GM18909 (cell line): ENCODE measurements around the gene S100PBP.

Experiments
- ATAC-seq: cut with Tn5 transposase; IDR thresholded peaks from one replicate; pipeline ENCODE4 v1.9.1; 2021; ENCODE audit warnings: mild to moderate bottlenecking; ENCODE audit not compliant: unreplicated experiment, poor library complexity

The S100PBP gene

GRCh38 chr1:32868085-32868484 lies 50.6 kb downstream of the S100PBP start:
- ATAC-seq = no peak

- ATAC-seq = no peak
Observed at GRCh38 chr1:32868806-32869455, 51.5 kb downstream of the S100PBP start.

- no peak for ATAC-seq
Observed at GRCh38 chr1:32869923-32870614, 52.6 kb downstream of the S100PBP start.

- ATAC-seq = no peak
Observed at GRCh38 chr1:32870615-32871363, 53.3 kb downstream of the S100PBP start, which contains the start of gene FNDC5. Gene FNDC5 (minus strand): TSS chr1:32870912.

GRCh38 chr1:32871364-32872191 lies 54.1 kb downstream of the S100PBP start:
- ATAC-seq = no peak

DNA sequence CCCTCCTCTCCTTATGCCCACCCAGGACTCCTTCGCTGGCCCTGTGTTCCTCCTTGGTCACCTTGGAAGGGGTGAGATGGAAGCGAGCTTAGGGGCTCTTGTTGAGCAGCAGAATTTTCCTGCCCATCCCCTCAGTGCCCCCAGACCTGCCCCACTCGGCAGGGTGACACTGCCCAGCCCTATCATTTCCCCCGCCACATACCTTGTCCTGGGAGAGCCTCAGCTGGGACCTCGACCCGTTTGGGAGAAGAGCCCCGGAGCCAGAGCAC lies 54.7 kb downstream of the S100PBP start:
- ATAC-seq = no peak

DNA sequence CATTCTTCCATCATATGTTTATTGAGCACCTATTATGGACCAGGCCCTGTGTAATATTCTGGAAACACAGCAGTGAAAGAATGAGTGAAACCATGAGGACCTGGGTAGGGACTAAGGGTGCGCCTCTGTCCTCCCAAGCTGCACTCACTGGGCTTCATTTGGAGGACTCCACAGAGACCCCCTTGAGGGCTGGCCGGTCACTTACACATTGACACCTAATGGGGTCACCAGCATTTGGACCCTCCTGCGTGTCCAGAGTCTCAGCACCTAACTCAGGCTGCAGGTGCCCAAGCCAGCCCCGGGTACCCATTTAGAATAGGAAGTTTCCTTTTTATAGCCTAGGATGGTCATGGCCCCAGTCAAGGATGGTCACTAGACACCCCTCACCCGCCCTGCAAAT lies 56.0 kb downstream of the S100PBP start:
- no peak for ATAC-seq

DNA sequence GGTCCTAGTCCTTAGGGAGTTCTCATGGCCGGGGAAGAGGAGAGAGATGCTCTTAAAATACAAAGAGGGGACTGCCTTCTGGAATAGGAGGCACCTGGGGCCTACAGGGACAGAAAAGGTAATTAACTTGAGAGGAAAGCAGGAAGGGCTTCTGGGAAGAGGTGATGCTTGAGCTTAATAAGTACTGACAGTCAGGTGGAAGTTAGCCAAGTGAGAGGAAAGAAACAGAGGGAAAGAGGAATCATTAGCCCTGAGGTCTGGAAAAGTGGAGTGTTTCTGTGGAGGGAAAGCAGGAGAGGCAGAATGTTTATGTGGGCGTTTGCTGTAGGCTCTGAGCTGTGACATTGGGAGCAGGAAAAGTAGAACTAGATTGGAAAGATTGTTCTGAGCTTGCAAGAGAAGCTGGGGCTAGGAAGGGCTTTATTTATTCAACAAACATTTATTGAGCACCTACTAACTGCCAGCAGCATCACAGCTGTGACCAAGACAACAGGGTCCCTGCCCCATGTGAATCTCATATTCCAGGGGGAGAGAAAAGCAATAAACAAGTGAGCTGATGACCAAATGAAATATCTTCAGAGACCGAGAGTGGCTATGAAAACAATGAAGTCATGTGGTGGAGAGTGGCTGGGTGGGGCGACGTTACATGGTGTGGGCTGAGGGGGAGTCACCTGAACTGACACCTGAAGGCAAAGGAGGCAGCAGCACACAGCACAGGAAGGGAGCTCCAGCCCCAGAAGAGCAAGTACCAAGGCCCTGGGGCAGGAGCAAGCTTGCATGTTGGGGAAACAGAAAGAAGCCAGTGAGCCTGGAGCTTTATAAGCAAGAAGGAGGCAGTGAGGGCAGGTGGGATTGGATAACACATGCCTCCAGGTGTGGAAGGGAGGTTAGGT lies 57.7 kb downstream of the S100PBP start:
- ATAC-seq = no peak

DNA sequence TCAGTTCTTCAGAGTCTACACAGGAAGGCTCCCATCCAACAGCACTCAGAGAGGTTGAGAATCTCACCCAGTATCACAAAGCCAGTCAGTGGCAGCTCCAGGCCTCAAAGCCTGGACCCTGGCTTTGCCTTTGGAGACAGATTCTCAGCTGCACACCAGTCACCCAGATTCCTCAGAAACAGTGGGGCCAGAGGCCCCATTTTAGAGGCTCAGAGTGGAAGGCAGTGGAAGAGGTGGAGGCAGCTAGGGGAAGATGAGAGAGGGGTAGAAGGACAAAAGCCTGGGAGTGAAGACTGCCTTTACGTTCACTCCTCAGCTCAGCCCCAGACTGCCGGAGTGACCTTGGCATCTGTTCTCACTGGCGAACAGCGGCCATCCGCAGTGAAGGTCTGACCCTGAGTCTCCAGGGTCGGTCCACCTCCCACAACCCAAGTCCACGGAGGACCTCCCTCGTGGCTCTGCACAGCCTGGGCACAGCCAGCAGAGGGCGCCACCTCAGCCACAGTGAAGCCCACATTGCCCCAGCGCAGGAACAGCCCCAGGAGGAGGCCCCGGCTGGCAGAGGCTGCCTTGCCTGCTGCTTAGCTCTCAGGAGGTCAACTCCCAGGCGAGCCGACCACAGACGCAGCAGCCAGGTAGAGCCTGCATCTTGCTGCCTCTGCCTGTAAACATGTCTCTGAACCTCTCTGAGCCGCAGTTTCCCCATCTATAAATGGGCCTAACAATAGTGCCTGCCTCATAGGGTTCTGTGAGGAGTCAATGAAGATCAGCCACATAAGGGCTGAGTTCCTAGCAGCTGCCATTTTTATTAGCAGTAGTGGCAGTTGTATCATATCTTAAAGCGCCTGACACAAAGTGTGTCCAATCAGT lies 59.1 kb downstream of the S100PBP start:
- ATAC-seq = no peak

DNA sequence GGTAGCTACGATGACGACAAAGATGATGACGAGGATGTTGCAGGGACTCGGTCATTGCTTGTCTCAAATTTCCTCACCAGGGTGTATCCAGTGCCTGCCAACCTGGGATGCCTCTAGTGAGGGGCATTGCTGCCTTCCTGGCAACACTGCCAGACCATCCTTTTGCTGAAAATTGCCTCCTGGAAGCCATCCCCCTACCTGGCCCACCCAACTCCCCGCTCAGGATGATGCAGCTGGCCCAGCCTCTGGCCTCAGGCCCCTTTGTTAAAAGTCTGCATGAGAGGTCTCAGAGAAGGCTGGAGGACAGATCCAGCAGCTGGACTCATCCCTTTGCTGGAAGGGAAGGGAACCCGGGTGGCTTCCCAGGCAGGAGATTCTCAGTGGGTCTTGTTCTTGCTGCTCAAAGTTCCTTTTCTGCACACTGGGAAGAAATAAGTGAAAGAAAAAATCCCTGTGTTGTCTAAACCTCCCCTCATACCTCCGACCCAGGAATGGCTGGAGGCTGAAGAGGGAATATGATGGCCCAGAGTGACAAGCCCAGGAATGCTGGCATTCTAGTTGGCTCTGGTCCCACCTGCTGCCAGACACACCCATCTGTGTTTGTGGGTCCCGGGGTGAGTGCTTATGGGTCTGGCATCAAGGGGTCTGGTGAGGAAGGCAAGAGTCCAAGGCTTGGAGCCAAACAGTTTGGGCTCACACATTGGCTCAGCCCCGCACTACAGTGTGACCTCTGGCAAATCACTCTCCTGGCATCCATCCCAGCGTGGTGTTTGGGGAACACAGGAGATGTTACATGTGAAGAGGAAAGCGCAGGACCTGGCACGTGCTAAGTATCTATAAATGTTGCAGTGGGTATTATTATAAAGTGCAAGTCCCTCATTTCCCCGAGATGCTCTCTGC lies 60.0 kb downstream of the S100PBP start:
- no peak for ATAC-seq

DNA sequence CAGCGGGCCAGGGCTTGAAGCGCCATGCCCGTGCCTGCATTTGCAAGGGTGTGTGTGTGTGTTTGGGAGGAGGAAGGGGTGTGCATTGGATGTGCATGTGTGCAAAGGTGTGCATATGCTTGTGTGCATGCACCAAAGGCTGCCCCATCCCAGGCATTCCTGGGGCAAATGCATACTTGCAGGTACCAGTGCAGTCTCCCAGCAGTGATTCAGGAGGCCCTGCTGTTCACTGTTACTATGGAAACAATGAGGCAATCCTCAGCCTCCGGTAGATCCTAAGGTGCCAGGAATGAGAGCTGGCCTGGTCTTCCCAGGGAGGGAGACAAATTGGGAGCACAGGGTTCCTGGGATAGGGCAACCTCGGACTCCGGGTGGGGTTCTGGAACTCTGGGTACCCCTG lies 60.7 kb downstream of the S100PBP start:
- no peak for ATAC-seq

DNA sequence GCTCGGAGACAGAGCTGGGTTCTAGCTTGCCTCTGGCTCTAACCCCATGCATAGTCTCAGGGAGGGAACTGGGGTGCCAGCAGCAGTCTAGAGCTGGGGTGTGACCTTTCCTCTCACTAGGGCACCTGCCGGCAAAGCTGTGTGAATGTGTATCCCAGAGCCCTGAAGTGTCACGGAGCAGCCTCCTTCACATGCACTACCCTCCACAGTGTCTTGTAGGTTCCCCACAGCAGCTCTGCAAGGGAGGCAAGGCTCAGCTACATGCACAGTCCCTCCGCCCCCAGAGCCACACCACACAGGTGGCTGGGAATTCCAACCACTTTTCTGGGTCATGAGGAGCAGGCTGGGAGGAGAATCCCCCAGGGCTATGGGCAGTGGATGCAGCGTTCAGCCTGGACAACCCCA lies 61.2 kb downstream of the S100PBP start:
- no peak for ATAC-seq

DNA sequence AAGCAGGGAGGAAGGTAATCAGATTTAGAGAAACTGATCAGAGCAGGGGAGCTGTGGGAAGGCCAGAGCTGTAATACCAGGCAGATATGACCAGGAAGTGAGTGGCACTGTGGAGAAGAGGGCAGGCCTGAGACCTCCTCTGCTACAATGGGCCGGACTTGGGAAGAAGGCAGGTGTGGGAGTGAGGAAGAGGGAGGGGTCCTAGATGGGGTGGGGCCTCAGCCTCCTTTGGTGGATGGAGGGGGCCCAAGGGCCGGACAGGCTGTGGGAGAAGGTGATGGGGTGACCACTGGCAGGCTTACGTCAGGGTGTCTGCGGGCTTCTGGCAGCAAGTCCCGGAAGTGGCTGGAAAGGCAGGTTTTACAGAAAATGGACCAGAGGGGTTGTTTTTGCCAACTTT lies 63.8 kb downstream of the S100PBP start:
- ATAC-seq = no peak

GRCh38 chr1:32881871-32882850 lies 64.7 kb downstream of the S100PBP start:
- no peak for ATAC-seq

DNA sequence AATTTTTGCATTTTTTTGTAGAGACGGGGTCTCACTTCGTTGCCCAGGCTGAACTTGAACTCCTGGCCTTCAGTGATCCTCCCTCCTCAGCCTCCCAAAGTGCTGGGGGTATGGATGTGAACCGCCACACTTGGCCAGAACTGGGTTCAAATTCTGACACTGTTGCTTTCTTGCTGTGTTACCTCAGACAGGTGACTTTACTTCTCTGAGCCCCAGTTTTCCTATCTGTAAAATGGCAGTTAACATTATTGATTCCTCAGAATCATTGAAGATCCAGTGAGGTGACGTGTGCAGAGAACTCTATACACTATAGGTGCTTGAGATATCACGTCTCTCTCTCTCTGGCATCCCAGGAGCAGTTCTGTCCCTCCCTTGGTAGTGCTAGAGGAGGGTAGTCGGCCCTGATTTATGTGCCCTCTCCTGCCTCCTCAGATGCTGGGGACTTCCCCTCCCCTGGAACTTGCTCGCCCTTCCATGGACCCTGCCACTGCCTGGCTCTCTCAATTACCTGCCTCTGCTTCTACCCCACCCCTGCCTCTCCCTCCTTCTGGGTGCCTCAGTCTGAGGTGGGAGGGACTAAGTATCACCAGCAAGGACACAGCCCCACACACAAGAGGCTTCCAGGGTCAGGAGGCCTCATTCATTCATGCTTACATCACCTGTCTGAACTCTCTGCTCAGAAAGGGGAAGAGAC lies 66.0 kb downstream of the S100PBP start:
- ATAC-seq = no peak

GRCh38 chr1:32884032-32884372 lies 66.5 kb downstream of the S100PBP start:
- ATAC-seq = no peak
